GM10266 (cell line): ENCODE measurements around the gene PMEPA1.
"Not testable (repeated sequence)": the region's sequence is repeated elsewhere in the genome, so short reads cannot be mapped to it uniquely, and the experiment has no call there.

ENCODE experiments used
- DNase-seq: peaks from one replicate; pipeline ENCODE4 v3.0.0; 2012; ENCODE audit errors: extremely low spot score
- TF ChIP-seq, protein P1 (sequence below): IDR thresholded peaks from 2 replicates; pipeline ENCODE4 v1.5.1; 2012; ENCODE audit warnings: mild to moderate bottlenecking, low read depth; ENCODE audit not compliant: control insufficient read depth, insufficient read depth; ENCODE audit errors: missing control alignments

The PMEPA1 gene

DNA sequence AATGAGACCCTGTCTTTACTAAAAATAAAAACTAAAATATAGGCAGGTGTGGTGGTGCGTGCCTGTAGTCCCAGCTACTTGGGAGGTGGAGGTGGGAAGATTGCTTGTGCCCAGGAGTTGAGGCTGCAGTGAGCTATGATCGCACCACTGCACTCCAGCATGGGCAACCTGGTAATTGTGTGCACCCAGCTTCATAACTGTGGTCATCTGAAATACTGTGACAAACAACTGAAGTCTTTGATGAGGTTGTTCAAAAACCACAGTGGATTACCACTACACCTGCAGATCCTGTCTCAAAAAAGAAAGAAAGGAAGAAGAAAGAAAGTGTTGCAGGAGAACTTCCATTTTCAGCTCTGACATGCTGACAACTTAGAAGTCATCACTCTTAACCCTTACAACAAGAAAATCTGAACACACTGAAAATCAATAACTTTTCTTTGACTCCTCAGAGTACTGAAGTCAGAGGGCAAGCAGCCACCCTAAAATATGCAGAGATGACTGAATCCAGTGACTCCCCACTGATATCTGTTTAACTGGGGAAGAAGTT is 75.8 kb downstream of the PMEPA1 start:
- DNase-seq: no peak
- TF ChIP-seq, protein P1, sequence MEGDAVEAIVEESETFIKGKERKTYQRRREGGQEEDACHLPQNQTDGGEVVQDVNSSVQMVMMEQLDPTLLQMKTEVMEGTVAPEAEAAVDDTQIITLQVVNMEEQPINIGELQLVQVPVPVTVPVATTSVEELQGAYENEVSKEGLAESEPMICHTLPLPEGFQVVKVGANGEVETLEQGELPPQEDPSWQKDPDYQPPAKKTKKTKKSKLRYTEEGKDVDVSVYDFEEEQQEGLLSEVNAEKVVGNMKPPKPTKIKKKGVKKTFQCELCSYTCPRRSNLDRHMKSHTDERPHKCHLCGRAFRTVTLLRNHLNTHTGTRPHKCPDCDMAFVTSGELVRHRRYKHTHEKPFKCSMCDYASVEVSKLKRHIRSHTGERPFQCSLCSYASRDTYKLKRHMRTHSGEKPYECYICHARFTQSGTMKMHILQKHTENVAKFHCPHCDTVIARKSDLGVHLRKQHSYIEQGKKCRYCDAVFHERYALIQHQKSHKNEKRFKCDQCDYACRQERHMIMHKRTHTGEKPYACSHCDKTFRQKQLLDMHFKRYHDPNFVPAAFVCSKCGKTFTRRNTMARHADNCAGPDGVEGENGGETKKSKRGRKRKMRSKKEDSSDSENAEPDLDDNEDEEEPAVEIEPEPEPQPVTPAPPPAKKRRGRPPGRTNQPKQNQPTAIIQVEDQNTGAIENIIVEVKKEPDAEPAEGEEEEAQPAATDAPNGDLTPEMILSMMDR: no peak

DNA sequence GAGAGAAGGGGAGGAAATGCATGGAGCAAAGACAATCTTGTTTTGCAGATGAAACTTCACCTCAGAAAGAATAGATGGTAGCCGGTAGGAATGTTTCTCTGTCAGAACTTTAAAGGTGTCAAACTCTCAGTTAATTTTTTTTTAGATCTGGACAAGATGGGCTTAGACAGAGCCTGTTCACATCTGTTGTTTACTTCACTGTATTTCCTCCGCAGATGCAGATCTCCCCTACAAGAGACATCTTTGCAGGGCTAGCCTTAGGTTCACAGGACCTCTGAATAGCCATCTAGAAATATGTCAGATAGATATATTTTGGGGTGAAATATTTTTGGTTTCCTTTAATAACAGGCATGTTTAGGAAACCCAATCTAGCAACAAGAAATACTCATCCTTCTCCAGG is 77.5 kb downstream of the PMEPA1 start:
- DNase-seq: no peak
- TF ChIP-seq, protein P1: no peak

DNA sequence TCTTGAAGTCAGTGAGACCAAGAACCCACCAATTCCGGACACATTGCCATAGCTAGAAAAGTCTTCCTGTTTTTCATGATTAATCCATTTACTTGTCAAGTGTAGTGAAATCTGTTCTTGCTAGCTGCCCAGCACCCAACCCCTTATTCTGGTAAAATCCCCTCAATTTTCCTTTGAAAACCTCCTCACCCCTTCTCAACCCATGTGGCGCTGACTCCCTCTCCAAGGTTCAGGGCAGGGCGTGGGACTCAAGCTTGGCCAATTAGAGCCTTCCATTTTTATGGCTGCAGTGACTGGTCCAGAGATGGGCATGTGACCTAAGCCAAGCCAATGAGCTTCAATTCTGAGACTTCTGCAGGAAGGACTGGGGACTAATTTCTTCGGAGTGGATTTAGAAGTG is 79.8 kb downstream of the PMEPA1 start:
- TF ChIP-seq, protein P1: no peak
- no peak for DNase-seq

DNA sequence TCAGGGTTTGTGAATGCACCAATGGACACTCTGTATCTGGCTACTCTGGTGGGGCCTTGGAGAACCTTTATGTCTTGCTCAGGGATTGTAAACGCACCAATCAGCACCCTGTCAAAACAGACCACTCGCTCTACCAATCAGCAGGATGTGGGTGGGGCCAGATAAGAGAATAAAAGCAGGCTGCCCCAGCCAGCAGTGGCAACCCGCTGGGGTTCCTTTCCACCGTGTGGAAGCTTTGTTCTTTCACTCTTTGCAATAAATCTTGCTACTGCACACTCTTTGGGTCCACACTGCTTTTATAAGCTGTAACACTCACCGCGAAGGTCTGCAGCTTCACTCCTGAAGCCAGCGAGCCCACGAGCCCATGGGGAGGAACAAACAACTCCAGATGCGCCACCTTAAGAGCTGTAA is 80.3 kb downstream of the PMEPA1 start:
- DNase-seq: not testable (repeated sequence)

DNA sequence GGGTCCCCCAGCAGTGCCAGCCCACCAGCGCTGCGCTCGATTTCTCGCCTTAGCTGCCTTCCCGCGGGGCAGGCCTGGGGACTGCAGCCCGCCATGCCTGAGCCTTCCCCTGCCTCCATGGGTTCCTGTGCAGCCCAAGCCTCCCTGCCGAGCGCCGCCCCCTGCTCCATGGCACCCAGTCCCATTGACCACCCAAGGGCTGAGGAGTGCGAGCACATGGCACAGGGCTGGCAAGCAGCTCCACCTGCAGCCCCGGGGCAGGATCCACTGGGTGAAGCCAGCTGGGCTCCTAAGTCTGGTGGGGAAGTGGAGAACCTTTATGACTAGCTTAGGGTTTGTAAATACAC is 80.9 kb downstream of the PMEPA1 start:
- not testable (repeated sequence) for DNase-seq

DNA sequence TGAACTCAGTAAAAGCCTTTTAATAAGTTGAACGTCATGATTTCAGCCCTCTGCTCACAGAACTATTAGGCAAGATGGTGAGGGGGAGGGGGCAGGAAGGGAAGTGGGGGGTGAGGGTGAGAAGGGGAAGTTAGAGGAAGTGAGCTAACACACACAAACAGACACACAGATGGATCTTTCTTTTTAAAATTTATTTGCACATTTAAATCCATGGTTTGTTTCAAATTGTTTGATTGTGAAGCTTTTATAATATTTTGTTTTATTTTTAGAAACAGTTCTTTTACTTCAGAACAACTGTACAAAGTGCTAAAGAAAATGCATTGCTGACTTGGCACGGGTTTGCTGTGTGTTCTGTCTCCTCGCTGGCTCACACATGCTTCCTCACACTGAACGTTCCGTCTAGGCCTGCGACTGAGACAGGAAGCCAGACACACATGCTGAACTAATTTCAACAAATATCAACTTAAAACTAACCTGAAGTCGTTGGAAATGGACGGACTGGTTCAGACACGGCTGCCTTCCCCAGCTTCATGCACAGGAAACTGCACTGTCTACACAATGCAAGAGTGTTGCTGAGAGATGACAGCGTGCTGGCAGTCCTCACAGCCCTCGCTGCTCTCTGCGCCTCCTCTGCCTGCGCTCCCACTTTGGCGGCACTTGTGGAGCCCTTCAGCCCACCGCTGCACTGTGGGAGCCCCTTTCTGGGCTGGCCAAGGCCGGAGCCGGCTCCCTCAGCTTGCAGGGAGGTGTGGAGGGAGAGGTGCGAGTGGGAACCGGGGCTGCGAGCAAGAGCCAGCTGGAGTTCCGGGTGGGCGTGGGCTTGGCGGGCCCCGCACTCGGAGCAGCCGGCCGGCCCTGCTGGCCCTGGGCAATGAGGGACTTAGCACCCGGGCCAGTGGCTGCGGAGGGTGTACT is 81.5 kb downstream of the PMEPA1 start:
- DNase-seq: no peak
- TF ChIP-seq, protein P1: no peak

DNA sequence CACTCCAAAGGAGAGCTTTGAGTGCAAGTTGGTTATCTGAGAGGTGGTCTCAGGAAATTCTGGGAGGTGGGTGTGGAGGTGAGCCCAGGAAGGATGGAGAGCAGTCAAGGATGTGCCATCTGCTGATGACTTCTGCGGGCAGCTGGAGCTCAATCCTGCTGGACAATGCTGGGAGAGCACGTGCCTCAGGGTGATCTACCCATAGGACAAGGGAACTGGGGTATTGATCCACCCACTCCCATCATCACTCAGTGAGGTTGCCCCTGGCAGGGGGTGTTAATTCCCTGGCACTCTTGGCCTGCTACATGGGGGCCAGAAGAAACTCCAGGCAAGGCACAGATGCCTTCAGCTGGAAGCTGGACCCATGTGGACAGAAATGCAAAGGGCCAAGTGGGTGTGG is 82.5 kb downstream of the PMEPA1 start:
- TF ChIP-seq, protein P1: no peak

DNA sequence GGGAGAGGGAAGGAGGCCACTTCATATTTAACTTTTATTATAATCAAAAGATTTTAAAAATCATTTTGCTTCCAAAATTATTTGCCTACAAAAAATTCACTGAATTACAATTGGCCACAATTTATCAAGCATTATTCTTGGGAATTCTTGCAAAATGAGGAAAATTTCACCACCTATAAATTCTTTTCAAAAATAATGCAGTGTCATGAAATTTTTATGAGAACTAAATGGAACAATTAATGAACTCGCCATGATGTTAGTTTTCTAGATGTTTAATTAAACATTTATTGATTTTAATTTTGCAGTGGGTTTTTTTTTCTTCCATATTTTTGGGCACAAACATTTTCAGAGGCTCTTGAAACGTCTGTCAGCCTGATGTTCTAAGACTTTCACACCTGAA is 83.8 kb downstream of the PMEPA1 start:
- DNase-seq: no peak
- TF ChIP-seq, protein P1: no peak

More for the DNA sequence above, 82.5 kb downstream of the PMEPA1 start:
- no peak for DNase-seq
